Activated naive CD8-positive, alpha-beta T cell treated with anti-CD3 and anti-CD28 coated beads for 36 hours (primary cell): Measurements from ENCODE around the gene SIK2. TPM values are rescaled to one million over a fixed set of nuclear protein-coding genes. Genes with fewer than 3 reads are reported as not detected.
A peak's percentile ranks its signal among the peaks of the same experiment; 100 is the strongest.

Source experiments
- DNase-seq: peaks from one replicate; pipeline ENCODE4 v3.0.0; 2021
- H3K27ac Mint-ChIP-seq: one replicate; pipeline ENCODE4 v1.8.0; 2022; ENCODE audit warnings: mild to moderate bottlenecking, moderate library complexity, mixed read lengths
- H3K27me3 Mint-ChIP-seq: one replicate; pipeline ENCODE4 v1.8.0; 2022; ENCODE audit warnings: mild to moderate bottlenecking, mixed read lengths
- H3K36me3 Mint-ChIP-seq: one replicate; pipeline ENCODE4 v1.8.0; 2021; ENCODE audit warnings: mild to moderate bottlenecking, mixed read lengths
- H3K4me1 Mint-ChIP-seq: one replicate; pipeline ENCODE4 v1.8.0; 2021; ENCODE audit warnings: mixed read lengths
- H3K4me3 Mint-ChIP-seq: one replicate; pipeline ENCODE4 v1.8.0; 2022; ENCODE audit warnings: mild to moderate bottlenecking, moderate library complexity, mixed read lengths
- H3K9me3 Mint-ChIP-seq: one replicate; pipeline ENCODE4 v1.8.0; 2022; ENCODE audit warnings: mixed read lengths
- total RNA-seq, 2 experiments: library from RNA; stranded (reverse); gene quantifications; one replicate each; pipeline ENCODE4 v1.2.3, GENCODE V29; 2021

Gene SIK2
- total RNA-seq, 2 experiments from 2014 or later, result 5.2 to 8.2 TPM

- no peak for DNase-seq
- Mint-ChIP-seq H3K27me3 (no peaks in the 10 kb centered on the region), H3K4me3 (no peak overlapping the region), H3K36me3 (peaks cover 20% of the 10 kb centered on the region), H3K4me1 (no peaks in the 10 kb centered on the region), H3K9me3 (no peaks in the 10 kb centered on the region), H3K27ac (no peak overlapping the region)
Observed at GRCh38 chr11:111741751-111742150, 139.5 kb downstream of the SIK2 start.

- peaks cover 30% of the 10 kb centered on the region for H3K36me3 Mint-ChIP-seq
- no peak overlapping the region for H3K27ac Mint-ChIP-seq
- H3K9me3 Mint-ChIP-seq, result no peaks in the 10 kb centered on the region
- no peaks in the 10 kb centered on the region for H3K4me1 Mint-ChIP-seq
- H3K4me3 Mint-ChIP-seq, result no peak overlapping the region
- no peaks in the 10 kb centered on the region for H3K27me3 Mint-ChIP-seq
- no peak for DNase-seq
Observed at GRCh38 chr11:111743700-111744099, 141.5 kb downstream of the SIK2 start.

- DNase-seq, result no peak
- Mint-ChIP-seq H3K9me3 (no peaks in the 10 kb centered on the region), H3K4me3 (no peak overlapping the region), H3K4me1 (no peaks in the 10 kb centered on the region), H3K36me3 (peaks cover 41% of the 10 kb centered on the region), H3K27ac (no peak overlapping the region), H3K27me3 (no peaks in the 10 kb centered on the region)
Observed at GRCh38 chr11:111745719-111746504, 143.7 kb downstream of the SIK2 start.

DNA sequence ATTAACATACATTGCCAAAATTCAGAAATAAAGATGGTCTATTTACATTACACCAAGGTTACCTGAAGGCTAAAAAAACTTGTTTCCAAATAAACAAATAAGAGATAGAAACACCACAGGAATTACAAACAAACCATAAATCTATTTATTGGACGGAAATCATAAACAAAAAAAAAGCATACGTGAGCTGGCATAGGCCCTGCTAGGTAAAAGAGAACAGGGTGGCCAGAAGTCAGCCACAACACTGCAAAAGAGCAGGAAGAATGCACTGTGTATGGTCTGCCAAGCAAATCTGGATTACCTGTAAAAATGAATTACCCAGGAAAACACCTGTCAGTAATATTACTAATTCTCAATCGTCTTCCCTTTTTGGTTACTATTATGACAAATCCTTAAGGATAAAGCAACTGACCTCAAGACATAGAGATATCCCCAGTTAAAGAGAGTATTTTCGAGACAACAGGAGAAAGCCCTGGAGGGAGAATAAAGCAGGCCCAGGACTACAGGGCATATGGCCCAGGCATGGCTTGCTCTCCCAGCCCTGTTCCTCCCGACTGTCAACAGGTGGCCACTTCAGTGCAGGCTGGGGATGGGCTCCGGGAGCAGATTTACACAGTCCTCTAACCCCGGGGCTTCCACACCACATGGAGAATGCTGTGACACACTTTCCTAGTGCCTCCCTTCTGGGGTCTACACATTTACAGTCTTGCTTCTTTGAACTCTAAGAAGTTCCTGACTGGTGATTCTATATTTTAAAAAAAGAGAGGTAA, 146.0 kb downstream of the SIK2 start:
- H3K4me1 Mint-ChIP-seq, result no peaks in the 10 kb centered on the region
- no peak overlapping the region for H3K27ac Mint-ChIP-seq
- DNase-seq, result no peak
- H3K36me3 Mint-ChIP-seq, result peaks cover 38% of the 10 kb centered on the region
- no peaks in the 10 kb centered on the region for H3K27me3 Mint-ChIP-seq
- H3K9me3 Mint-ChIP-seq, result no peaks in the 10 kb centered on the region
- H3K4me3 Mint-ChIP-seq, result no peak overlapping the region

GRCh38 chr11:111749646-111750045, 147.4 kb downstream of the SIK2 start:
- Mint-ChIP-seq H3K27ac (no peak overlapping the region), H3K4me1 (no peaks in the 10 kb centered on the region), H3K36me3 (peaks cover 41% of the 10 kb centered on the region), H3K4me3 (no peak overlapping the region), H3K9me3 (no peaks in the 10 kb centered on the region), H3K27me3 (no peaks in the 10 kb centered on the region)
- DNase-seq, result no peak

DNA sequence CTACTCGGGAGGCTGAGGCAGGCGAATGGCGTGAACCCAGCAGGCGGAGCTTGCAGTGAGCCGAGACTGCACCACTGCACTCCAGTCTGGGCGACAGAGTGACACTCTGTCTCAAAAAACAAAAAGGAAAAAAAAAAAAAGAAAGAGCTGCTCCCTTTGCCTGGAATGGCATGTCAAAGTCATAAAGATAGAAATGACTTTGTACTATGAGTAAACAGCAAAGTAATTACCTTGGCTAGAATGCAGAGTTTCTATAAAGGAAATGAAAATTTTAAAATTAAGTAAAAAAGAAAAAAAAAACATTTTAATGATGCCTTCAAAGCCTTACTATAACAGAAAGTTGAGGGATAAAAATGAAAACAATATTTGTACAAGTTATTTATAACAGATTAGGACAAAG, 153.8 kb downstream of the SIK2 start:
- H3K4me1 Mint-ChIP-seq, result peaks cover 2% of the 10 kb centered on the region
- no peaks in the 10 kb centered on the region for H3K9me3 Mint-ChIP-seq
- no peaks in the 10 kb centered on the region for H3K27me3 Mint-ChIP-seq
- H3K4me3 Mint-ChIP-seq, result no peak overlapping the region
- DNase-seq, result no peak
- H3K27ac Mint-ChIP-seq, result no peak overlapping the region
- H3K36me3 Mint-ChIP-seq, result peaks cover 15% of the 10 kb centered on the region

DNA sequence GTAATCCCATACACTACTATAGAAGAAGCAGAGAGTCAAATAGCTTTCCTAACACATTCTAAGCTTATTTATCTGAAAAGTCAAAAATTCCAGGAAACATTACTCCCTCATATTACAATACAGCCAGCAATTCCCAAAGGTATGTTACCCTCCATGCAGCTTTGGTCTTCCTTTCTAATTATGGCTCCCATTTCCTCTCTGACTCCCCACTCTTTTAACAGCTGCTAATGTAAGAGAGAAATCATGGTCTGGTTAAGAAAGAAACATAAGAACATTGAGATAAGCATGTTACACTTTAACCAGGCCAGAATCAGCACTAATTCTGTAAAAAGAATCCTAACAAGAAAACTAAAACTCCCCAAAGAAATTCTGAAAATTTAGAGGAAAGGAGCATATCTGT, 157.1 kb downstream of the SIK2 start:
- Mint-ChIP-seq H3K4me3 (no peak overlapping the region), H3K9me3 (no peaks in the 10 kb centered on the region), H3K27ac (no peak overlapping the region), H3K27me3 (no peaks in the 10 kb centered on the region), H3K36me3 (peaks cover 28% of the 10 kb centered on the region), H3K4me1 (peaks cover 18% of the 10 kb centered on the region)
- DNase-seq, result no peak

- no peaks in the 10 kb centered on the region for H3K9me3 Mint-ChIP-seq
- DNase-seq, result no peak
- H3K36me3 Mint-ChIP-seq, result peaks cover 30% of the 10 kb centered on the region
- no peak overlapping the region for H3K4me3 Mint-ChIP-seq
- no peaks in the 10 kb centered on the region for H3K27me3 Mint-ChIP-seq
- H3K27ac Mint-ChIP-seq, result no peak overlapping the region
- peaks cover 24% of the 10 kb centered on the region for H3K4me1 Mint-ChIP-seq
Observed at GRCh38 chr11:111759778-111760407, 157.6 kb downstream of the SIK2 start.

- Mint-ChIP-seq H3K27me3 (no peaks in the 10 kb centered on the region), H3K4me3 (no peak overlapping the region), H3K36me3 (peaks cover 31% of the 10 kb centered on the region), H3K9me3 (no peaks in the 10 kb centered on the region), H3K4me1 (peaks cover 27% of the 10 kb centered on the region), H3K27ac (no peak overlapping the region)
- no peak for DNase-seq
Observed at GRCh38 chr11:111761036-111761435, 158.8 kb downstream of the SIK2 start.

GRCh38 chr11:111762526-111762925, 160.3 kb downstream of the SIK2 start:
- H3K4me1 Mint-ChIP-seq, result peaks cover 35% of the 10 kb centered on the region

DNA sequence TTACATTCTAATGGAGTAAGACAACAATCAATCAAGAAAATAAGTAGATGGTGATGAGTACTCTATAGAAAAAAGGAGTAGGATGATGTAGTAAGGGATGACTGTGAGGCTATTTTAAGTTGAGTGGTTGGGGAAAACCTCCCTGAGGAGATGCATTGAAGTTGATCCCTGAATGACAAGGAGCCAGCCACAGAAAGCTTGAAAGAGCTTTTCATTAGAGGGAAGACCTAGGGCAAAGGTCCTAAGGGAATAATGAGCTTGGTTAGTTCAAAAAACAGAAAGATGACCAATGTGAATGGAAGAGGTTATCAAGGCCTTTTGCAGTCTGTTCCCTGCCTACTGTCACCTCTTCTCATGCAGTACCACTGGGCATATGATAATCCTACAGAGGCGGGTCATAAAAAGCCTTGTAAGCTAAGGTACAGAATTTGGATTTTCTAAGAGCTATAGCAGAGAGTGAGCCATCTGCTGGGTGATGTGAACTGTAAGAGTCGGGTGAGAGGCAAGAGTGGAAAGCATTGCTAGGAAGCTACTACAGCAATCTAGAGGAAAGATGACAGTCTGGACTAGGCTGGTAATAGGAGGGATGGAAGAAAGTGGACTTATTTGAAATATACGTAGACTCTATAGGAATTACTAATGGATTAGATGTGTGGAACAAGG, 160.9 kb downstream of the SIK2 start:
- Mint-ChIP-seq H3K4me3 (no peak overlapping the region), H3K36me3 (peaks cover 28% of the 10 kb centered on the region), H3K4me1 (peaks cover 35% of the 10 kb centered on the region)

More at GRCh38 chr11:111762526-111762925, 160.3 kb downstream of the SIK2 start:
- H3K9me3 Mint-ChIP-seq, result no peaks in the 10 kb centered on the region
- DNase-seq, result no peak
- no peaks in the 10 kb centered on the region for H3K27me3 Mint-ChIP-seq
- peaks cover 31% of the 10 kb centered on the region for H3K36me3 Mint-ChIP-seq
- no peak overlapping the region for H3K4me3 Mint-ChIP-seq
- no peak overlapping the region for H3K27ac Mint-ChIP-seq

GRCh38 chr11:111764621-111765020, 162.4 kb downstream of the SIK2 start:
- H3K36me3 Mint-ChIP-seq, result peaks cover 25% of the 10 kb centered on the region
- no peak overlapping the region for H3K27ac Mint-ChIP-seq
- H3K4me3 Mint-ChIP-seq, result peak overlapping the region; percentile 100

More for the DNA sequence above, 160.9 kb downstream of the SIK2 start:
- Mint-ChIP-seq H3K9me3 (no peaks in the 10 kb centered on the region), H3K27me3 (no peaks in the 10 kb centered on the region), H3K27ac (no peak overlapping the region)
- no peak for DNase-seq

GRCh38 chr11:111765320-111765983, 163.2 kb downstream of the SIK2 start:
- Mint-ChIP-seq H3K27ac (peak overlapping the region; percentile 73), H3K4me3 (peak overlapping the region; percentile 100), H3K4me1 (peaks cover 33% of the 10 kb centered on the region), H3K27me3 (no peaks in the 10 kb centered on the region), H3K36me3 (peaks cover 25% of the 10 kb centered on the region), H3K9me3 (no peaks in the 10 kb centered on the region)
- no peak for DNase-seq

More at GRCh38 chr11:111764621-111765020, 162.4 kb downstream of the SIK2 start:
- H3K27me3 Mint-ChIP-seq, result no peaks in the 10 kb centered on the region
- peaks cover 33% of the 10 kb centered on the region for H3K4me1 Mint-ChIP-seq
- DNase-seq, result no peak
- H3K9me3 Mint-ChIP-seq, result no peaks in the 10 kb centered on the region

GRCh38 chr11:111765984-111766833, 164.0 kb downstream of the SIK2 start, which contains the start of gene PPP2R1B:
TSS of gene PPP2R1B (minus strand) at chr11:111766389. CDS start at chr11:111766361, 28 bp downstream.
- H3K36me3 Mint-ChIP-seq, result peaks cover 23% of the 10 kb centered on the region
- no peaks in the 10 kb centered on the region for H3K9me3 Mint-ChIP-seq
- H3K27me3 Mint-ChIP-seq, result no peaks in the 10 kb centered on the region
- peak; percentile 76 for DNase-seq
- peaks cover 33% of the 10 kb centered on the region for H3K4me1 Mint-ChIP-seq
- H3K4me3 Mint-ChIP-seq, result peak within 1 kb of the TSS; percentile 100
- H3K27ac Mint-ChIP-seq, result peak within 1 kb of the TSS; percentile 98
